DOHH2 (cell line): ENCODE measurements around the gene DDX49.

Source experiments
- H3F3A ChIP-seq: fragments of 200-600 bp; sonication (generic), shearing (Covaris generic); 2 replicates; pipeline ENCODE4 v1.6.0; 2016; ENCODE audit warnings: antibody characterized with exemption, mild to moderate bottlenecking; ENCODE audit not compliant: control insufficient read depth, insufficient read depth
- H3K27ac ChIP-seq: fragments of 200-600 bp; sonication (generic); 2 replicates; pipeline ENCODE4 v1.5.1; 2014; ENCODE audit warnings: low read depth, mild to moderate bottlenecking, low read length, moderate library complexity
- H3K27me3 ChIP-seq: fragments of 200-600 bp; sonication (generic); 2 replicates; pipeline ENCODE4 v1.6.1; 2014; ENCODE audit warnings: mild to moderate bottlenecking, low read length, mixed read lengths; ENCODE audit not compliant: control insufficient read depth
- H3K36me3 ChIP-seq: fragments of 200-600 bp; sonication (generic); 2 replicates; pipeline ENCODE4 v1.6.1; 2014; ENCODE audit warnings: mild to moderate bottlenecking, low read length, moderate library complexity, mixed read lengths; ENCODE audit not compliant: control insufficient read depth
- H3K4me1 ChIP-seq: fragments of 200-600 bp; sonication (generic); 2 replicates; pipeline ENCODE4 v1.6.1; 2014; ENCODE audit warnings: mild to moderate bottlenecking, low read length, mixed read lengths; ENCODE audit not compliant: control insufficient read depth
- H3K4me2 ChIP-seq: fragments of 200-600 bp; sonication (generic); 2 replicates; pipeline ENCODE4 v1.6.0; 2014; ENCODE audit warnings: mild to moderate bottlenecking, low read length, moderate library complexity
- H3K4me3 ChIP-seq: fragments of 200-600 bp; sonication (generic); 2 replicates; pipeline ENCODE4 v1.5.1; 2014; ENCODE audit warnings: mild to moderate bottlenecking, low read length, mixed read lengths
- H3K79me2 ChIP-seq: fragments of 200-600 bp; sonication (generic); 2 replicates; pipeline ENCODE4 v1.6.1; 2014; ENCODE audit warnings: mild to moderate bottlenecking, low read length, mixed read lengths; ENCODE audit not compliant: control insufficient read depth
- H3K9me2 ChIP-seq: fragments of 200-600 bp; sonication (generic); replicated peaks from 2 replicates; pipeline ENCODE4 v1.6.1; 2014; ENCODE audit warnings: mild to moderate bottlenecking, low read length, mixed read lengths; ENCODE audit not compliant: control insufficient read depth
- H3K9me3 ChIP-seq: fragments of 200-600 bp; sonication (generic); 2 replicates; pipeline ENCODE4 v1.6.1; 2014; ENCODE audit warnings: antibody characterized with exemption, low read length, mixed read lengths; ENCODE audit not compliant: control insufficient read depth, insufficient read depth
- H4K20me1 ChIP-seq: fragments of 200-600 bp; sonication (generic); 2 replicates; pipeline ENCODE4 v1.6.0; 2014; ENCODE audit warnings: low read depth, mild to moderate bottlenecking, antibody characterized with exemption, low read length, moderate library complexity; ENCODE audit not compliant: control insufficient read depth, insufficient read depth
- CTCF ChIP-seq: fragments of 200-600 bp; sonication (generic); IDR thresholded peaks from one replicate; pipeline ENCODE4 v1.5.1; 2014; ENCODE audit warnings: antibody characterized with exemption, mild to moderate bottlenecking, low read depth, low read length; ENCODE audit not compliant: poor library complexity, severe bottlenecking
- EZH2phosphoT487 ChIP-seq: fragments of 200-600 bp; sonication (generic); IDR thresholded peaks from 2 replicates; pipeline ENCODE4 v1.6.1; 2017; ENCODE audit warnings: borderline replicate concordance, mild to moderate bottlenecking, antibody characterized with exemption, low read length, moderate library complexity, mixed read lengths

The DDX49 gene

GRCh38 chr19:18881491-18881890 lies 38.0 kb upstream of the DDX49 start:
- no peaks in the 10 kb centered on the region for H3K36me3 ChIP-seq
- TF ChIP-seq CTCF (no peak), EZH2phosphoT487 (no peak)
- peaks cover 8% of the 10 kb centered on the region; the same call in 1 of the 2 replicates for H3K4me1 ChIP-seq
- no peak overlapping the region for H3K27ac ChIP-seq
- H4K20me1 ChIP-seq: 0 out of 2 replicates have a peak, but pooled peaks cover 3% of the 10 kb centered on the region
- H3K4me2 ChIP-seq: no peak overlapping the region
- no peaks in the 10 kb centered on the region for H3K27me3 ChIP-seq
- H3K9me3 ChIP-seq: no peaks in the 10 kb centered on the region
- H3F3A ChIP-seq: 0 out of 2 replicates have a peak, but pooled peaks cover 2% of the 10 kb centered on the region
- no peaks in the 10 kb centered on the region for H3K79me2 ChIP-seq
- H3K4me3 ChIP-seq: no peak overlapping the region
- no peaks in the 10 kb centered on the region for H3K9me2 ChIP-seq

GRCh38 chr19:18883526-18884304 lies 35.8 kb upstream of the DDX49 start:
- no peaks in the 10 kb centered on the region for H4K20me1 ChIP-seq
- H3K9me3 ChIP-seq: no peaks in the 10 kb centered on the region

GRCh38 chr19:18886972-18887371 lies 32.5 kb upstream of the DDX49 start:
- Histone ChIP-seq H3K9me2 (no peaks in the 10 kb centered on the region), H3K27ac (no peak overlapping the region), H3K9me3 (no peaks in the 10 kb centered on the region), H3K79me2 (no peaks in the 10 kb centered on the region), H3F3A (0 out of 2 replicates have a peak, but pooled peaks cover 2% of the 10 kb centered on the region), H3K36me3 (no peaks in the 10 kb centered on the region), H3K27me3 (no peaks in the 10 kb centered on the region), H3K4me1 (peaks cover 1% of the 10 kb centered on the region), H3K4me2 (no peak overlapping the region), H3K4me3 (no peak overlapping the region), H4K20me1 (no peaks in the 10 kb centered on the region)
- no peak for TF ChIP-seq EZH2phosphoT487
- TF ChIP-seq CTCF: no peak

More at GRCh38 chr19:18883526-18884304, 35.8 kb upstream of the DDX49 start:
- H3K4me1 ChIP-seq: peaks cover 8% of the 10 kb centered on the region; the same call in 1 of the 2 replicates
- H3F3A ChIP-seq: 0 out of 2 replicates have a peak, but pooled peaks cover 2% of the 10 kb centered on the region
- no peaks in the 10 kb centered on the region for H3K27me3 ChIP-seq
- no peak overlapping the region for H3K27ac ChIP-seq
- H3K36me3 ChIP-seq: no peaks in the 10 kb centered on the region
- no peaks in the 10 kb centered on the region for H3K9me2 ChIP-seq
- no peak overlapping the region for H3K4me3 ChIP-seq
- no peak overlapping the region for H3K4me2 ChIP-seq
- no peaks in the 10 kb centered on the region for H3K79me2 ChIP-seq
- no peak for TF ChIP-seq EZH2phosphoT487
- no peak for TF ChIP-seq CTCF
